ENCODE measurements around the gene MYH9.
A peak's percentile ranks its signal among the peaks of the same experiment; 100 is the strongest.
"Not testable (repeated sequence)": the region's sequence is repeated elsewhere in the genome, so short reads cannot be mapped to it uniquely, and the experiment has no call there.

The MYH9 gene

GRCh38 chr22:36387959-36388726, at the start of gene MYH9:
TSS of gene MYH9 (minus strand) at chr22:36387967. CDS start at chr22:36349236, 38,731 bp downstream.
- no peaks in the 10 kb centered on the region for H3K9me3 Mint-ChIP-seq
- H3K36me3 Mint-ChIP-seq, result peaks cover 8% of the 10 kb centered on the region
- ATAC-seq (ENCODE audit: low read depth) (peak; percentile 84), DNase-seq (ENCODE audit: low spot score in 2 of 2) (peak; percentile 94 to 98)
- peak within 1 kb of the TSS; percentile 88 for H3K27ac Mint-ChIP-seq
- peaks cover 24% of the 10 kb centered on the region for H3K4me1 Mint-ChIP-seq
- peak within 1 kb of the TSS; percentile 95 for H3K4me3 Mint-ChIP-seq
- no peaks in the 10 kb centered on the region for H3K27me3 Mint-ChIP-seq

GRCh38 chr22:36435516-36436415, 48.0 kb upstream of the MYH9 start:
- H3K9me3 Mint-ChIP-seq, result no peaks in the 10 kb centered on the region
- peak; percentile 93 for ATAC-seq (ENCODE audit: low read depth)
- H3K4me3 Mint-ChIP-seq, result peak overlapping the region; percentile 51
- H3K36me3 Mint-ChIP-seq, result no peaks in the 10 kb centered on the region
- peak; percentile 31 to 48 for DNase-seq (ENCODE audit: low spot score in 2 of 2)
- peaks cover 23% of the 10 kb centered on the region for H3K4me1 Mint-ChIP-seq
- no peaks in the 10 kb centered on the region for H3K27me3 Mint-ChIP-seq
- H3K27ac Mint-ChIP-seq, result peak overlapping the region; percentile 91

- Mint-ChIP-seq H3K27ac (peak overlapping the region; percentile 82), H3K27me3 (no peaks in the 10 kb centered on the region), H3K9me3 (no peaks in the 10 kb centered on the region)
These were observed 45.8 kb upstream of the MYH9 start for GRCh38 chr22:36433318-36434231.

GRCh38 chr22:36432592-36433317, 45.0 kb upstream of the MYH9 start:
- DNase-seq (ENCODE audit: low spot score in 2 of 2) (no peak), ATAC-seq (ENCODE audit: low read depth) (no peak)
- Mint-ChIP-seq H3K36me3 (no peaks in the 10 kb centered on the region), H3K27ac (peak overlapping the region; percentile 82), H3K4me3 (no peak overlapping the region), H3K4me1 (peaks cover 21% of the 10 kb centered on the region), H3K9me3 (no peaks in the 10 kb centered on the region), H3K27me3 (no peaks in the 10 kb centered on the region)

More at GRCh38 chr22:36433318-36434231, 45.8 kb upstream of the MYH9 start:
- H3K4me1 Mint-ChIP-seq, result peaks cover 21% of the 10 kb centered on the region
- H3K4me3 Mint-ChIP-seq, result no peak overlapping the region
- ATAC-seq (ENCODE audit: low read depth) (no peak), DNase-seq (ENCODE audit: low spot score in 2 of 2) (no peak)
- H3K36me3 Mint-ChIP-seq, result no peaks in the 10 kb centered on the region

GRCh38 chr22:36431977-36432376, 44.2 kb upstream of the MYH9 start:
- Mint-ChIP-seq H3K4me3 (no peak overlapping the region), H3K4me1 (peaks cover 25% of the 10 kb centered on the region), H3K9me3 (no peaks in the 10 kb centered on the region), H3K36me3 (no peaks in the 10 kb centered on the region), H3K27me3 (no peaks in the 10 kb centered on the region), H3K27ac (no peak overlapping the region)
- ATAC-seq (ENCODE audit: low read depth) (no peak), DNase-seq (ENCODE audit: low spot score in 2 of 2) (no peak)

- Mint-ChIP-seq H3K27ac (no peak overlapping the region), H3K9me3 (no peaks in the 10 kb centered on the region), H3K36me3 (no peaks in the 10 kb centered on the region), H3K27me3 (no peaks in the 10 kb centered on the region), H3K4me3 (no peak overlapping the region), H3K4me1 (peaks cover 23% of the 10 kb centered on the region)
- DNase-seq (ENCODE audit: low spot score in 2 of 2) (no peak), ATAC-seq (ENCODE audit: low read depth) (no peak)
These were observed 43.1 kb upstream of the MYH9 start for GRCh38 chr22:36430863-36431262.

GRCh38 chr22:36427952-36428351, 40.2 kb upstream of the MYH9 start:
- peaks cover 20% of the 10 kb centered on the region for H3K4me1 Mint-ChIP-seq

GRCh38 chr22:36425977-36426523, 38.3 kb upstream of the MYH9 start:
- no peak for DNase-seq (ENCODE audit: low spot score in 2 of 2)
- Mint-ChIP-seq H3K9me3 (no peaks in the 10 kb centered on the region), H3K36me3 (no peaks in the 10 kb centered on the region), H3K27me3 (no peaks in the 10 kb centered on the region), H3K27ac (peak overlapping the region; percentile 14), H3K4me3 (no peak overlapping the region), H3K4me1 (peaks cover 27% of the 10 kb centered on the region)
- ATAC-seq (ENCODE audit: low read depth), result no peak

More at GRCh38 chr22:36427952-36428351, 40.2 kb upstream of the MYH9 start:
- not testable (repeated sequence) for H3K9me3 Mint-ChIP-seq; H3K27ac Mint-ChIP-seq; ATAC-seq (ENCODE audit: low read depth); H3K4me3 Mint-ChIP-seq; H3K27me3 Mint-ChIP-seq; DNase-seq (ENCODE audit: low spot score in 2 of 2); H3K36me3 Mint-ChIP-seq

- no peaks in the 10 kb centered on the region for H3K27me3 Mint-ChIP-seq
- peak overlapping the region; percentile 54 for H3K27ac Mint-ChIP-seq
- no peak for DNase-seq (ENCODE audit: low spot score in 2 of 2)
- H3K36me3 Mint-ChIP-seq, result no peaks in the 10 kb centered on the region
- peak overlapping the region; percentile 19 for H3K4me3 Mint-ChIP-seq
- H3K4me1 Mint-ChIP-seq, result peaks cover 27% of the 10 kb centered on the region
- H3K9me3 Mint-ChIP-seq, result no peaks in the 10 kb centered on the region
- no peak for ATAC-seq (ENCODE audit: low read depth)
These were observed 37.3 kb upstream of the MYH9 start for GRCh38 chr22:36424901-36425579.

- not testable (repeated sequence) for H3K4me3 Mint-ChIP-seq; H3K27ac Mint-ChIP-seq; H3K36me3 Mint-ChIP-seq; H3K27me3 Mint-ChIP-seq; DNase-seq (ENCODE audit: low spot score in 2 of 2); H3K9me3 Mint-ChIP-seq; ATAC-seq (ENCODE audit: low read depth)
- H3K4me1 Mint-ChIP-seq, result peaks cover 30% of the 10 kb centered on the region
These were observed 36.7 kb upstream of the MYH9 start for GRCh38 chr22:36424466-36424865.

- H3K36me3 Mint-ChIP-seq, result no peaks in the 10 kb centered on the region
- H3K27me3 Mint-ChIP-seq, result no peaks in the 10 kb centered on the region
- H3K9me3 Mint-ChIP-seq, result no peaks in the 10 kb centered on the region
- H3K4me1 Mint-ChIP-seq, result peaks cover 33% of the 10 kb centered on the region
- no peak overlapping the region for H3K27ac Mint-ChIP-seq
- ATAC-seq (ENCODE audit: low read depth) (no peak), DNase-seq (ENCODE audit: low spot score in 2 of 2) (no peak)
- H3K4me3 Mint-ChIP-seq, result no peak overlapping the region
These were observed 36.0 kb upstream of the MYH9 start for GRCh38 chr22:36423461-36424404.
